IMR-90 (cell line): ENCODE measurements around the gene GXYLT2. TPM values are rescaled to one million over a fixed set of nuclear protein-coding genes. Genes with fewer than 3 reads are reported as not detected.

ENCODE experiments used
- ATAC-seq: fragments of 200-7000 bp; cut with Tn5 transposase; 2 replicates; pipeline ENCODE4 v1.9.1; 2020; ENCODE audit warnings: low read depth, mild to moderate bottlenecking, moderate library complexity
- BruUV-seq: library from RNA; stranded (reverse); fragments of 400-500 nt; replicated peaks from 2 replicates; lab custom pipeline; 2021; lab: Mats Ljungman, UMichigan
- CTCF ChIA-PET: fragments of 300-600 bp; formaldehyde crosslinking; extraction: SDS; loops from one replicate; lab custom pipeline; 2021; ENCODE audit warnings: antibody characterized with exemption; lab: Yijun Ruan, JAX
- POLR2A ChIA-PET: fragments of 300-600 bp; sonication (Branson Sonifier 250); formaldehyde crosslinking; loops from one replicate; lab custom pipeline; 2022; ENCODE audit warnings: antibody characterized with exemption; ENCODE audit not compliant: unreplicated experiment; lab: Charles Lee
- DNase-seq: peaks from one replicate; pipeline ENCODE4 v3.0.0; 2013
- H2AFZ ChIP-seq: replicated peaks from 2 replicates; pipeline ENCODE3; 2013; ENCODE audit warnings: low read length, mild to moderate bottlenecking; ENCODE audit not compliant: poor library complexity
- H2AK5ac ChIP-seq: 2 replicates; pipeline ENCODE4 v1.6.1; 2013; ENCODE audit warnings: low read depth, low read length, inconsistent platforms
- H2AK9ac ChIP-seq: replicated peaks from 2 replicates; pipeline ENCODE3; 2013; ENCODE audit warnings: mild to moderate bottlenecking, low read depth, low read length, moderate library complexity; ENCODE audit not compliant: poor library complexity
- H2BK120ac ChIP-seq: 2 replicates; pipeline ENCODE4 v1.6.1; 2013; ENCODE audit warnings: low read depth, low read length, inconsistent platforms
- H2BK15ac ChIP-seq: 3 replicates; pipeline ENCODE4 v1.6.1; 2013; ENCODE audit warnings: low read depth, low read length, inconsistent platforms
- H2BK20ac ChIP-seq: 2 replicates; pipeline ENCODE4 v1.6.1; 2013; ENCODE audit warnings: low read depth, mild to moderate bottlenecking, inconsistent platforms, low read length, moderate library complexity
- H2BK5ac ChIP-seq: 2 replicates; pipeline ENCODE4 v1.6.1; 2013; ENCODE audit warnings: mild to moderate bottlenecking, low read depth, low read length, inconsistent platforms; ENCODE audit not compliant: poor library complexity, severe bottlenecking
- H3K14ac ChIP-seq: replicated peaks from 2 replicates; pipeline ENCODE4 v1.6.1; 2013; ENCODE audit warnings: low read depth, low read length, inconsistent platforms
- H3K18ac ChIP-seq: 2 replicates; pipeline ENCODE4 v1.6.1; 2013; ENCODE audit warnings: low read depth, low read length, control low read depth
- H3K23ac ChIP-seq: 2 replicates; pipeline ENCODE4 v1.6.1; 2013; ENCODE audit warnings: low read depth, low read length, inconsistent platforms
- H3K27ac ChIP-seq: 2 replicates; pipeline ENCODE4 v1.5.1; 2013; ENCODE audit warnings: mild to moderate bottlenecking, control low read depth, low read length; ENCODE audit not compliant: insufficient read depth
- H3K27me3 ChIP-seq: 2 replicates; pipeline ENCODE4 v1.6.1; 2013; ENCODE audit warnings: low read length; ENCODE audit not compliant: control insufficient read depth, insufficient read depth
- H3K36me3 ChIP-seq: 2 replicates; pipeline ENCODE4 v1.6.1; 2013; ENCODE audit warnings: low read length, mixed read lengths; ENCODE audit not compliant: control insufficient read depth, insufficient read depth
- H3K4ac ChIP-seq: 2 replicates; pipeline ENCODE4 v1.6.1; 2013; ENCODE audit warnings: low read depth, low read length, inconsistent platforms
- H3K4me1 ChIP-seq: 2 replicates; pipeline ENCODE4 v1.6.1; 2013; ENCODE audit warnings: low read length, mixed read lengths; ENCODE audit not compliant: control insufficient read depth, insufficient read depth
- H3K4me2 ChIP-seq: 2 replicates; pipeline ENCODE4 v1.6.1; 2013; ENCODE audit warnings: low read depth, mild to moderate bottlenecking, control low read depth, low read length, moderate library complexity
- H3K4me3 ChIP-seq: 2 replicates; pipeline ENCODE4 v1.5.1; 2013; ENCODE audit warnings: low read depth, mild to moderate bottlenecking, control low read depth, low read length, moderate library complexity; ENCODE audit not compliant: insufficient read depth
- H3K56ac ChIP-seq: 2 replicates; pipeline ENCODE4 v1.6.1; 2013; ENCODE audit warnings: low read length, inconsistent platforms; ENCODE audit not compliant: insufficient read depth; ENCODE audit errors: extremely low read depth
- H3K79me1 ChIP-seq, 2 experiments: 2 replicates each; pipeline ENCODE4 v1.6.1; 2013; ENCODE audit warnings: low read length in 2 of 2, inconsistent platforms in 1 of 2, low read depth in 1 of 2
- H3K9ac ChIP-seq: 2 replicates; pipeline ENCODE4 v1.6.1; 2013; ENCODE audit warnings: low read depth, low read length, control low read depth
- H3K9me1 ChIP-seq: 2 replicates; pipeline ENCODE4 v1.6.1; 2013; ENCODE audit warnings: low read length, inconsistent platforms; ENCODE audit not compliant: insufficient read depth
- H3K9me3 ChIP-seq: 2 replicates; pipeline ENCODE4 v1.6.1; 2013; ENCODE audit warnings: low read length; ENCODE audit not compliant: control insufficient read depth, insufficient read depth
- H4K20me1 ChIP-seq: 2 replicates; pipeline ENCODE4 v1.6.1; 2013; ENCODE audit warnings: low read length, inconsistent platforms; ENCODE audit not compliant: insufficient read depth
- H4K5ac ChIP-seq: 2 replicates; pipeline ENCODE4 v1.6.1; 2013; ENCODE audit warnings: mild to moderate bottlenecking, low read depth, low read length, control low read depth
- H4K8ac ChIP-seq, 2 experiments: 2 replicates each; pipeline ENCODE4 v1.6.1; 2013; ENCODE audit warnings: low read depth in 2 of 2, low read length in 2 of 2, control low read depth in 1 of 2, inconsistent platforms in 1 of 2
- H4K91ac ChIP-seq: 2 replicates; pipeline ENCODE4 v1.6.1; 2013; ENCODE audit warnings: low read depth, low read length, inconsistent platforms; ENCODE audit not compliant: insufficient read depth
- BHLHE40 ChIP-seq: fragments of 150-350 bp; IDR thresholded peaks from 2 replicates; pipeline ENCODE4 v1.6.1; 2016; ENCODE audit warnings: mild to moderate bottlenecking, low read depth, low read length
- CHD1 ChIP-seq: IDR thresholded peaks from 2 replicates; pipeline ENCODE4 v1.6.1; 2012; ENCODE audit warnings: low read depth, low read length, improper control_type of control experiment
- CTCF ChIP-seq: conservative IDR thresholded peaks from 2 replicates; pipeline ENCODE4 v1.5.1; 2012; ENCODE audit warnings: mild to moderate bottlenecking, low read depth, low read length, improper control_type of control experiment
- ELK1 ChIP-seq: fragments of 150-350 bp; IDR thresholded peaks from 2 replicates; pipeline ENCODE4 v1.6.1; 2016; ENCODE audit warnings: low read depth, mild to moderate bottlenecking, low read length, moderate library complexity, borderline replicate concordance
- FOS ChIP-seq: fragments of 150-350 bp; IDR thresholded peaks from 2 replicates; pipeline ENCODE4 v1.6.1; 2016; ENCODE audit warnings: low read depth, low read length
- NFE2L2 ChIP-seq: fragments of 150-350 bp; IDR thresholded peaks from 2 replicates; pipeline ENCODE4 v1.6.1; 2016; ENCODE audit warnings: low read depth, mild to moderate bottlenecking, low read length
- POLR2A ChIP-seq: IDR thresholded peaks from 2 replicates; pipeline ENCODE4 v1.6.1; 2012; ENCODE audit warnings: mild to moderate bottlenecking, low read depth, low read length
- RAD21 ChIP-seq: IDR thresholded peaks from 2 replicates; pipeline ENCODE4 v1.6.1; 2012; ENCODE audit warnings: low read length, improper control_type of control experiment
- RCOR1 ChIP-seq: IDR thresholded peaks from 2 replicates; pipeline ENCODE4 v1.6.1; 2012; ENCODE audit warnings: mild to moderate bottlenecking, low read length, improper control_type of control experiment; ENCODE audit not compliant: insufficient replicate concordance
- RFX5 ChIP-seq: IDR thresholded peaks from 2 replicates; pipeline ENCODE4 v1.8.0; 2012; ENCODE audit warnings: low read depth, mild to moderate bottlenecking, low read length, moderate library complexity
- SMC3 ChIP-seq: fragments of 150-350 bp; IDR thresholded peaks from 2 replicates; pipeline ENCODE4 v1.6.1; 2016; ENCODE audit warnings: low read depth, mild to moderate bottlenecking, antibody characterized with exemption, low read length, moderate library complexity
- USF2 ChIP-seq: fragments of 150-350 bp; IDR thresholded peaks from 2 replicates; pipeline ENCODE4 v1.6.1; 2017; ENCODE audit warnings: mild to moderate bottlenecking, antibody characterized with exemption, low read length, low read depth
- whole genome bisulfite sequencing, 2 experiments: methylation state at CpG; one replicate each; pipeline versions ENCODE4 v1.1.5 to v1.1.7; 2013; ENCODE audit warnings: missing lambda C conversion rate in 2 of 2; ENCODE audit not compliant: insufficient read length in 1 of 2; ENCODE audit errors: extremely low coverage in 2 of 2; 5-methylcytosine and 5-hydroxymethylcytosine counted together
- dilution Hi-C: fragments of 300-500 bp; cut with HindIII; formaldehyde crosslinking; loops from one replicate; pipeline ENCODE4 v1.14.3; 2018; ENCODE audit warnings: low sequenced_read_pairs; ENCODE audit not compliant: unreplicated experiment
- in situ Hi-C: fragments of 300-500 bp; cut with MboI; formaldehyde crosslinking; loops from 3 replicates; pipeline ENCODE4 v1.14.3; 2019; ENCODE audit warnings: low sequenced_read_pairs, inconsistent platforms, mixed read lengths
- intact Hi-C: fragments of 100-400 bp; cut with micrococcal nuclease; formaldehyde crosslinking; loops from 2 replicates; pipeline ENCODE4 v1.10.0; 2022
- polyA plus RNA-seq, 3 experiments: library from polyadenylated mRNA; depleted of rRNA; stranded (reverse); fragments of >200 nt; gene quantifications; 2 replicates each; pipeline ENCODE4 v1.2.3, GENCODE V29; 2012; ENCODE audit warnings: low replicate concordance in 1 of 3
- total RNA-seq: library from RNA; depleted of rRNA; stranded (reverse); fragments of >200 nt; gene quantifications from 2 replicates; pipeline ENCODE4 v1.2.3, GENCODE V29; 2012

Gene GXYLT2
- total and polyA plus RNA-seq, 2 of the 4 experiments (the other 2 are of a cell fraction) = 5.7 to 11.1 TPM

GRCh38 chr3:72950372-72950771, 62.5 kb downstream of the GXYLT2 start:
- no peak overlapping the region for H4K8ac ChIP-seq
- no peak overlapping the region for H2BK120ac ChIP-seq
- DNase-seq (no peak), ATAC-seq (no peak)
- in situ Hi-C loops (no loop called here), dilution Hi-C loops (no loop called here), intact Hi-C loops (no loop called here)
- no peak overlapping the region for H3K4me2 ChIP-seq
- H2AK9ac ChIP-seq = no peak overlapping the region
- peaks cover 0 to 2% of the 10 kb centered on the region in 2 experiments; a peak in 1 of 4 replicates for H3K79me1 ChIP-seq
- H3K9ac ChIP-seq = no peak overlapping the region
- H3K9me1 ChIP-seq = no peaks in the 10 kb centered on the region
- no TSS peak for BruUV-seq
- H3K36me3 ChIP-seq = peaks cover 2% of the 10 kb centered on the region; the same call in 1 of the 2 replicates
- no peak overlapping the region for H3K56ac ChIP-seq
- TF ChIP-seq FOS (no peak), ELK1 (no peak), RFX5 (no peak), SMC3 (no peak), NFE2L2 (no peak), POLR2A (no peak), USF2 (no peak), CTCF (no peak), BHLHE40 (no peak), RAD21 (no peak), RCOR1 (no peak), CHD1 (no peak)
- no peak overlapping the region for H3K4ac ChIP-seq
- H2BK5ac ChIP-seq = no peak overlapping the region
- CTCF ChIA-PET = no interaction called here
- H3K9me3 ChIP-seq = no peaks in the 10 kb centered on the region
- no peak overlapping the region for H3K18ac ChIP-seq
- H4K91ac ChIP-seq = no peak overlapping the region
- no peak overlapping the region for H2AFZ ChIP-seq
- H3K27me3 ChIP-seq = no peaks in the 10 kb centered on the region
- H4K20me1 ChIP-seq = no peaks in the 10 kb centered on the region
- no peak overlapping the region for H4K5ac ChIP-seq
- no peak overlapping the region for H3K27ac ChIP-seq
- H2BK15ac ChIP-seq = no peak overlapping the region
- no peak overlapping the region for H3K14ac ChIP-seq
- WGBS, 2 experiments = 97% methylated on average over 7 of the region's 8 CpGs; no CpG with 5 or more reads in 1 of the 2 experiments
- H3K23ac ChIP-seq = no peak overlapping the region
- no peak overlapping the region for H3K4me3 ChIP-seq
- POLR2A ChIA-PET = interaction anchor here (0.6 kb wide), 1 partner anchor 169 kb away, joined by 5 read pairs; no protein-coding TSS in a partner anchor
- H2BK20ac ChIP-seq = no peak overlapping the region
- H3K4me1 ChIP-seq = peaks cover 3% of the 10 kb centered on the region
- no peak overlapping the region for H2AK5ac ChIP-seq
